AG20443 (cell line): ENCODE results near the gene TBX10.
"Not testable (repeated sequence)": the region's sequence is repeated elsewhere in the genome, so short reads cannot be mapped to it uniquely, and the experiment has no call there.

Source experiments
- DNase-seq: peaks from one replicate; pipeline ENCODE4 v3.0.0; 2012; ENCODE audit warnings: low spot score, mixed read lengths

Gene TBX10

GRCh38 chr11:67664213-67664585 lies 24.6 kb upstream of the TBX10 start:
- DNase-seq: no peak

- peak; percentile 8 for DNase-seq
Observed at GRCh38 chr11:67663532-67664212, 24.1 kb upstream of the TBX10 start.

- DNase-seq: no peak
Observed at GRCh38 chr11:67662835-67663531, 23.4 kb upstream of the TBX10 start.

GRCh38 chr11:67662142-67662834 lies 22.7 kb upstream of the TBX10 start:
- DNase-seq: no peak

GRCh38 chr11:67660752-67661151 lies 21.2 kb upstream of the TBX10 start:
- DNase-seq: not testable (repeated sequence)

GRCh38 chr11:67659651-67660165 lies 20.1 kb upstream of the TBX10 start:
- DNase-seq: not testable (repeated sequence)

- DNase-seq: no peak
Observed at GRCh38 chr11:67657300-67657699, 17.7 kb upstream of the TBX10 start.

GRCh38 chr11:67656278-67656922 lies 16.8 kb upstream of the TBX10 start:
- DNase-seq: no peak

GRCh38 chr11:67654225-67654624 lies 14.7 kb upstream of the TBX10 start:
- DNase-seq: no peak

- no peak for DNase-seq
Observed at GRCh38 chr11:67652965-67653845, 13.6 kb upstream of the TBX10 start.

GRCh38 chr11:67651976-67652781 lies 12.6 kb upstream of the TBX10 start:
- no peak for DNase-seq

- no peak for DNase-seq
Observed at GRCh38 chr11:67649634-67650510, 10.3 kb upstream of the TBX10 start.

GRCh38 chr11:67648796-67649613 lies 9.4 kb upstream of the TBX10 start:
- DNase-seq: no peak

GRCh38 chr11:67648140-67648795 lies 8.7 kb upstream of the TBX10 start:
- DNase-seq: no peak

GRCh38 chr11:67647471-67647870 lies 7.9 kb upstream of the TBX10 start:
- no peak for DNase-seq

- no peak for DNase-seq
Observed at GRCh38 chr11:67646535-67647336, 7.2 kb upstream of the TBX10 start.
